T-helper 2 cell (primary cell): ENCODE data around the gene CCNG1.
A peak's percentile ranks its signal among the peaks of the same experiment; 100 is the strongest.
"Not testable (repeated sequence)": the region's sequence is repeated elsewhere in the genome, so short reads cannot be mapped to it uniquely, and the experiment has no call there.

ENCODE experiments used
- DNase-seq, 5 experiments: peaks; one replicate each; pipeline versions ENCODE4 v3.0.0 to v3.0.0-alpha.2; 2012 to 2022

Gene CCNG1

GRCh38 chr5:163444526-163444925 lies 7.1 kb downstream of the CCNG1 start:
- no peak for DNase-seq

- DNase-seq: no peak
Observed at GRCh38 chr5:163445345-163445744, 8.0 kb downstream of the CCNG1 start.

GRCh38 chr5:163447191-163447590 lies 9.8 kb downstream of the CCNG1 start:
- no peak for DNase-seq

GRCh38 chr5:163447875-163448274 lies 10.5 kb downstream of the CCNG1 start:
- no peak for DNase-seq

GRCh38 chr5:163448491-163448890 lies 11.1 kb downstream of the CCNG1 start:
- no peak for DNase-seq

- no peak for DNase-seq
Observed at GRCh38 chr5:163451489-163451888, 14.1 kb downstream of the CCNG1 start.

- DNase-seq: no peak
Observed at GRCh38 chr5:163453705-163454104, 16.3 kb downstream of the CCNG1 start.

GRCh38 chr5:163455406-163455805 lies 18.0 kb downstream of the CCNG1 start:
- not testable (repeated sequence) for DNase-seq

GRCh38 chr5:163456029-163456589 lies 18.7 kb downstream of the CCNG1 start:
- no peak for DNase-seq

GRCh38 chr5:163456840-163457239 lies 19.4 kb downstream of the CCNG1 start:
- no peak for DNase-seq

GRCh38 chr5:163458778-163459385 lies 21.5 kb downstream of the CCNG1 start:
- DNase-seq: peak in 1 of 5 experiments; percentile 21

GRCh38 chr5:163459462-163459818 lies 22.0 kb downstream of the CCNG1 start:
- DNase-seq: peak in 1 of 5 experiments; percentile 37

- peak; percentile 89 to 99 (median 92) for DNase-seq
Observed at GRCh38 chr5:163459819-163460561, 22.6 kb downstream of the CCNG1 start, which contains the start of gene NUDCD2. Gene NUDCD2, minus strand, starts transcription at chr5:163460102. Its CDS starts 52 bp downstream, at chr5:163460050.

- no peak for DNase-seq
Observed at GRCh38 chr5:163460562-163461171, 23.3 kb downstream of the CCNG1 start, which contains the start of gene HMMR. Gene HMMR, plus strand, starts transcription at chr5:163460632. Its CDS starts 61 bp downstream, at chr5:163460693.

GRCh38 chr5:163463063-163463435 lies 25.7 kb downstream of the CCNG1 start:
- no peak for DNase-seq

GRCh38 chr5:163467682-163468081 lies 30.3 kb downstream of the CCNG1 start:
- peak in 1 of 5 experiments; percentile 32 for DNase-seq

GRCh38 chr5:163473635-163474243 lies 36.3 kb downstream of the CCNG1 start:
- peak in 1 of 5 experiments; percentile 56 for DNase-seq

- no peak for DNase-seq
Observed at GRCh38 chr5:163475411-163475810, 38.0 kb downstream of the CCNG1 start.

- DNase-seq: no peak
Observed at GRCh38 chr5:163478126-163478981, 41.0 kb downstream of the CCNG1 start.

GRCh38 chr5:163478982-163479271 lies 41.5 kb downstream of the CCNG1 start:
- no peak for DNase-seq

- peak in 1 of 5 experiments; percentile 44 for DNase-seq
Observed at GRCh38 chr5:163489055-163489744, 51.8 kb downstream of the CCNG1 start.

GRCh38 chr5:163489745-163490075 lies 52.3 kb downstream of the CCNG1 start:
- DNase-seq: no peak
